GM23338 (cell line): ENCODE measurements around the gene CHP1. TPM values are rescaled to one million over a fixed set of nuclear protein-coding genes. Genes with fewer than 3 reads are reported as not detected.

ENCODE experiments used
- ATAC-seq: fragments of 200-7000 bp; cut with Tn5 transposase; 3 replicates; pipeline ENCODE4 v1.9.1; 2020
- DNase-seq: peaks from one replicate; pipeline ENCODE4 v3.0.0-alpha.2; 2015; ENCODE audit warnings: low spot score
- H2AFZ ChIP-seq: fragments of 200-600 bp; sonication (generic); 2 replicates; pipeline ENCODE4 v1.8.0; 2016; ENCODE audit warnings: antibody characterized with exemption, mild to moderate bottlenecking, moderate library complexity
- H3F3A ChIP-seq: fragments of 200-600 bp; sonication (generic); replicated peaks from 2 replicates; pipeline ENCODE4 v1.8.0; 2017; ENCODE audit warnings: antibody characterized with exemption, mixed run types, low read depth
- H3K27ac ChIP-seq: fragments of 200-600 bp; sonication (generic); 2 replicates; pipeline ENCODE4 v1.6.1; 2016; ENCODE audit warnings: low read depth
- H3K27me3 ChIP-seq: fragments of 200-600 bp; sonication (generic); 2 replicates; pipeline ENCODE4 v1.8.0; 2016; ENCODE audit warnings: mild to moderate bottlenecking, mixed run types, moderate library complexity; ENCODE audit not compliant: insufficient read depth
- H3K36me3 ChIP-seq: fragments of 200-600 bp; sonication (generic); 2 replicates; pipeline ENCODE4 v1.8.0; 2016; ENCODE audit warnings: mild to moderate bottlenecking; ENCODE audit not compliant: insufficient read depth
- H3K4me1 ChIP-seq: fragments of 200-600 bp; sonication (generic); 2 replicates; pipeline ENCODE4 v1.8.0; 2016; ENCODE audit warnings: mild to moderate bottlenecking, moderate library complexity; ENCODE audit not compliant: insufficient read depth
- H3K4me2 ChIP-seq: fragments of 200-600 bp; sonication (generic); 2 replicates; pipeline ENCODE4 v1.7.1; 2017; ENCODE audit warnings: mixed run types
- H3K4me3 ChIP-seq: fragments of 200-600 bp; sonication (generic); 2 replicates; pipeline ENCODE4 v1.6.1; 2016; ENCODE audit warnings: mixed run types
- H3K79me2 ChIP-seq: fragments of 200-600 bp; sonication (generic); replicated peaks from 2 replicates; pipeline ENCODE4 v1.8.0; 2017; ENCODE audit warnings: mild to moderate bottlenecking; ENCODE audit not compliant: insufficient read depth
- H3K9me2 ChIP-seq: fragments of 200-600 bp; sonication (generic); 2 replicates; pipeline ENCODE4 v1.8.0; 2017; ENCODE audit not compliant: insufficient read depth
- H4K20me1 ChIP-seq: fragments of 200-600 bp; sonication (generic); replicated peaks from 2 replicates; pipeline ENCODE4 v1.8.0; 2017; ENCODE audit warnings: mild to moderate bottlenecking; ENCODE audit not compliant: insufficient read depth
- H3K27ac Mint-ChIP-seq: 2 replicates; pipeline ENCODE4 v1.8.0; 2020; ENCODE audit warnings: inconsistent platforms, mild to moderate bottlenecking, moderate library complexity, mixed read lengths
- H3K27me3 Mint-ChIP-seq: 3 replicates; pipeline ENCODE4 v1.8.0; 2022; ENCODE audit warnings: low read depth, mild to moderate bottlenecking, moderate library complexity, mixed read lengths, inconsistent platforms; ENCODE audit not compliant: insufficient read depth, poor library complexity
- H3K36me3 Mint-ChIP-seq: 3 replicates; pipeline ENCODE4 v1.8.0; 2021; ENCODE audit warnings: low read depth, mild to moderate bottlenecking, inconsistent platforms, moderate library complexity, mixed read lengths
- H3K4me1 Mint-ChIP-seq: 3 replicates; pipeline ENCODE4 v1.8.0; 2020; ENCODE audit warnings: mild to moderate bottlenecking, inconsistent platforms, mixed read lengths
- H3K4me3 Mint-ChIP-seq: 3 replicates; pipeline ENCODE4 v1.8.0; 2021; ENCODE audit warnings: moderate library complexity, mild to moderate bottlenecking, inconsistent platforms, mixed read lengths
- H3K9me3 Mint-ChIP-seq: 3 replicates; pipeline ENCODE4 v1.8.0; 2020; ENCODE audit warnings: moderate library complexity, mild to moderate bottlenecking, inconsistent platforms, mixed read lengths
- CREB1 ChIP-seq: fragments of 250-450 bp; sonication (Bioruptor Pico); IDR thresholded peaks from 2 replicates; pipeline ENCODE4 v1.5.0; 2020; ENCODE audit warnings: low read depth, mild to moderate bottlenecking, moderate library complexity
- CTCF ChIP-seq, 2 experiments: fragments of 200-600 bp in 1 of 2; sonication (generic) in 1 of 2; conservative IDR thresholded peaks; 2 replicates each; pipeline versions ENCODE4 v1.5.1 to v1.6.1; 2016 to 2017; ENCODE audit warnings: antibody characterized with exemption in 2 of 2, low read depth in 2 of 2, mild to moderate bottlenecking in 2 of 2, moderate library complexity in 1 of 2
- ETS1 ChIP-seq: IDR thresholded peaks from 2 replicates; pipeline ENCODE4 v1.6.1; 2016; ENCODE audit warnings: antibody characterized with exemption
- EZH2 ChIP-seq: fragments of 200-600 bp; sonication (generic); IDR thresholded peaks from one replicate; pipeline ENCODE4 v1.8.0; 2017; ENCODE audit warnings: antibody characterized with exemption, mild to moderate bottlenecking, low read depth; ENCODE audit not compliant: unreplicated experiment
- JUNB ChIP-seq: IDR thresholded peaks from one replicate; pipeline ENCODE4 v1.6.1; 2016; ENCODE audit warnings: antibody characterized with exemption; ENCODE audit not compliant: unreplicated experiment
- POLR2AphosphoS5 ChIP-seq: IDR thresholded peaks from 2 replicates; pipeline ENCODE4 v1.6.1; 2016; ENCODE audit warnings: antibody characterized with exemption, low read depth
- REST ChIP-seq: IDR thresholded peaks from one replicate; pipeline ENCODE4 v1.6.1; 2018; ENCODE audit warnings: antibody characterized with exemption; ENCODE audit not compliant: unreplicated experiment
- polyA plus RNA-seq: library from polyadenylated mRNA; unstranded; fragments of >200 nt; fragmentation: Nextera tagmentation; extraction: Ambion mirVana; gene quantifications from 2 replicates; pipeline ENCODE4 v1.2.1, GENCODE V29; 2016
- total RNA-seq: library from RNA; depleted of rRNA; stranded (reverse); fragments of >200 nt; shearing (Covaris generic); gene quantifications from 2 replicates; pipeline ENCODE4 v1.2.3, GENCODE V29; 2014

The CHP1 gene
- total and polyA plus RNA-seq, 2 experiments from 2014 or later, result 62.3 to 109 TPM

GRCh38 chr15:41283653-41284426 is 52.8 kb downstream of the CHP1 start:
- peak overlapping the region; percentile 98 for H3K4me3 Mint-ChIP-seq
- H3K27ac Mint-ChIP-seq, result peak overlapping the region; percentile 98
- peaks cover 26% of the 10 kb centered on the region for H4K20me1 ChIP-seq
- peak overlapping the region; percentile 84 for H3K27ac ChIP-seq
- H3K36me3 ChIP-seq, result peaks cover 41% of the 10 kb centered on the region
- peaks cover 47% of the 10 kb centered on the region for H3K79me2 ChIP-seq
- H2AFZ ChIP-seq, result no peak overlapping the region
- no peaks in the 10 kb centered on the region for H3K9me2 ChIP-seq
- peaks cover 3% of the 10 kb centered on the region; the same call in 1 of the 2 replicates for H3F3A ChIP-seq
- TF ChIP-seq ETS1 (peak; percentile 50; the same call in 1 of the 2 replicates), POLR2AphosphoS5 (peak; percentile 93), JUNB (no peak), CTCF (conservative IDR thresholded peaks at IDR 0.05; ENCODE audit: low read depth in 2 of 2) (no peak), CREB1 (peak; percentile 88), REST (peak; percentile 23), EZH2 (no peak)
- no peaks in the 10 kb centered on the region; the same call in 2 of the 3 replicates for H3K9me3 Mint-ChIP-seq
- peak; percentile 99 for DNase-seq
- H3K4me3 ChIP-seq, result peak overlapping the region; percentile 80
- peak; percentile 97 for ATAC-seq
- peak overlapping the region; percentile 91 for H3K4me2 ChIP-seq
- peaks cover 9% of the 10 kb centered on the region; the same call in 1 of the 2 replicates for H3K4me1 ChIP-seq
- H3K27me3 Mint-ChIP-seq, result peaks cover 13% of the 10 kb centered on the region
- peaks cover 28% of the 10 kb centered on the region for H3K4me1 Mint-ChIP-seq
- peaks cover 56% of the 10 kb centered on the region for H3K36me3 Mint-ChIP-seq
- H3K27me3 ChIP-seq, result no peaks in the 10 kb centered on the region
